ENCODE measurements around the gene RHOB. TPM values are rescaled to one million over a fixed set of nuclear protein-coding genes. Genes with fewer than 3 reads are reported as not detected.

The RHOB gene
- total and polyA plus RNA-seq, 2 experiments from 2014 or later = 146 to 429 TPM

DNA sequence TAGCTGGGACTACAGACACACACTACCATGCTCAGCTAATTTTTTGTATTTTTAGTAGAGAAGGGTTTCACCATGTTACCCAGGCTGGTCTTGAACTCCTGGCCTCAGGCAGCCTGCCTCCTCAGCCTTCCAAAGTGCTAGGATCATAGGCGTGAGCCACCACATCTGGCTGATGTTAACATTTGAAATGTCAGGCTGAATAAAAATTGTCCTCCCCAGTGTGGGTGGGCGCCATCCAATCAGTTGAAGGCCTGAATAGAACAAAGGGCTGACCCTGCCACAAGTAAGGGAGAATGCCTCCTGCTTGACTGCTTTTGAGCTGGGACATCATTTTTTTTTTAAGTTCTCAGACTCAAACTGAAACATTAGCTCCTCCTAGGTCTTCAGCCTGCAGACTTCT lies 21.0 kb upstream of the RHOB start:
- no peaks in the 10 kb centered on the region for H4K20me1 ChIP-seq (ENCODE audit: insufficient read depth, poor library complexity, severe bottlenecking)
- no peak overlapping the region for H3K4me3 ChIP-seq
- H3K36me3 ChIP-seq (replicated peaks; ENCODE audit: insufficient read depth, low read depth) = no peaks in the 10 kb centered on the region
- TF ChIP-seq EZH2phosphoT487 (IDR thresholded peaks at IDR 0.05; ENCODE audit: low read depth, severe bottlenecking, unreplicated experiment) (no peak), EZH2 (IDR thresholded peaks at IDR 0.05; ENCODE audit: borderline replicate concordance) (no peak)
- TF ChIP-seq, protein P1, sequence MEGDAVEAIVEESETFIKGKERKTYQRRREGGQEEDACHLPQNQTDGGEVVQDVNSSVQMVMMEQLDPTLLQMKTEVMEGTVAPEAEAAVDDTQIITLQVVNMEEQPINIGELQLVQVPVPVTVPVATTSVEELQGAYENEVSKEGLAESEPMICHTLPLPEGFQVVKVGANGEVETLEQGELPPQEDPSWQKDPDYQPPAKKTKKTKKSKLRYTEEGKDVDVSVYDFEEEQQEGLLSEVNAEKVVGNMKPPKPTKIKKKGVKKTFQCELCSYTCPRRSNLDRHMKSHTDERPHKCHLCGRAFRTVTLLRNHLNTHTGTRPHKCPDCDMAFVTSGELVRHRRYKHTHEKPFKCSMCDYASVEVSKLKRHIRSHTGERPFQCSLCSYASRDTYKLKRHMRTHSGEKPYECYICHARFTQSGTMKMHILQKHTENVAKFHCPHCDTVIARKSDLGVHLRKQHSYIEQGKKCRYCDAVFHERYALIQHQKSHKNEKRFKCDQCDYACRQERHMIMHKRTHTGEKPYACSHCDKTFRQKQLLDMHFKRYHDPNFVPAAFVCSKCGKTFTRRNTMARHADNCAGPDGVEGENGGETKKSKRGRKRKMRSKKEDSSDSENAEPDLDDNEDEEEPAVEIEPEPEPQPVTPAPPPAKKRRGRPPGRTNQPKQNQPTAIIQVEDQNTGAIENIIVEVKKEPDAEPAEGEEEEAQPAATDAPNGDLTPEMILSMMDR (IDR thresholded peaks at IDR 0.05; ENCODE audit: poor library complexity) = no peak
- 95% methylated on average over 2 of the region's 2 CpGs for WGBS (ENCODE audit: low lambda C conversion rate, missing lambda C conversion rate)
- DNase-seq (ENCODE audit: low spot score) = no peak
- H3K4me1 ChIP-seq (ENCODE audit: insufficient read depth) = no peaks in the 10 kb centered on the region
- no peak overlapping the region for H3K27ac ChIP-seq
- H3K9me3 ChIP-seq (ENCODE audit: low read depth) = no peaks in the 10 kb centered on the region
- no peak overlapping the region for H2AFZ ChIP-seq
- H3K27me3 ChIP-seq = no peaks in the 10 kb centered on the region
- no peaks in the 10 kb centered on the region for H3K79me2 ChIP-seq
- H3K4me2 ChIP-seq = no peak overlapping the region
- no peaks in the 10 kb centered on the region for H3K9me2 ChIP-seq (replicated peaks; ENCODE audit: insufficient read depth)

- H3K4me3 ChIP-seq = no peak overlapping the region
- no peaks in the 10 kb centered on the region for H3K9me3 ChIP-seq (ENCODE audit: low read depth)
- TF ChIP-seq EZH2phosphoT487 (IDR thresholded peaks at IDR 0.05; ENCODE audit: low read depth, severe bottlenecking, unreplicated experiment) (no peak), EZH2 (IDR thresholded peaks at IDR 0.05; ENCODE audit: borderline replicate concordance) (no peak)
- TF ChIP-seq, protein P1 (IDR thresholded peaks at IDR 0.05; ENCODE audit: poor library complexity) = no peak
- H3K4me2 ChIP-seq = no peak overlapping the region
- H4K20me1 ChIP-seq (ENCODE audit: insufficient read depth, poor library complexity, severe bottlenecking) = no peaks in the 10 kb centered on the region
- no peaks in the 10 kb centered on the region for H3K27me3 ChIP-seq
- H2AFZ ChIP-seq = no peak overlapping the region
- no peaks in the 10 kb centered on the region for H3K79me2 ChIP-seq
- no peak for DNase-seq (ENCODE audit: low spot score)
- 85% methylated on average over 10 of the region's 10 CpGs for WGBS (ENCODE audit: low lambda C conversion rate, missing lambda C conversion rate)
- no peaks in the 10 kb centered on the region for H3K36me3 ChIP-seq (replicated peaks; ENCODE audit: insufficient read depth, low read depth)
- H3K4me1 ChIP-seq (ENCODE audit: insufficient read depth) = no peaks in the 10 kb centered on the region
- no peaks in the 10 kb centered on the region for H3K9me2 ChIP-seq (replicated peaks; ENCODE audit: insufficient read depth)
- H3K27ac ChIP-seq = no peak overlapping the region
These were observed 18.8 kb upstream of the RHOB start for GRCh38 chr2:20427931-20428526.

GRCh38 chr2:20428717-20429490 lies 18.0 kb upstream of the RHOB start:
- Histone ChIP-seq H3K4me1 (ENCODE audit: insufficient read depth) (no peaks in the 10 kb centered on the region), H3K27me3 (no peaks in the 10 kb centered on the region), H3K79me2 (no peaks in the 10 kb centered on the region), H4K20me1 (ENCODE audit: insufficient read depth, poor library complexity, severe bottlenecking) (no peaks in the 10 kb centered on the region), H3K9me2 (replicated peaks; ENCODE audit: insufficient read depth) (no peaks in the 10 kb centered on the region), H3K9me3 (ENCODE audit: low read depth) (no peaks in the 10 kb centered on the region), H3K36me3 (replicated peaks; ENCODE audit: insufficient read depth, low read depth) (no peaks in the 10 kb centered on the region), H3K4me3 (no peak overlapping the region), H3K4me2 (no peak overlapping the region), H3K27ac (no peak overlapping the region), H2AFZ (no peak overlapping the region)
- 91% methylated on average over 11 of the region's 11 CpGs for WGBS (ENCODE audit: low lambda C conversion rate, missing lambda C conversion rate)
- TF ChIP-seq EZH2phosphoT487 (IDR thresholded peaks at IDR 0.05; ENCODE audit: low read depth, severe bottlenecking, unreplicated experiment) (no peak), EZH2 (IDR thresholded peaks at IDR 0.05; ENCODE audit: borderline replicate concordance) (no peak)
- TF ChIP-seq, protein P1 (IDR thresholded peaks at IDR 0.05; ENCODE audit: poor library complexity) = no peak
- no peak for DNase-seq (ENCODE audit: low spot score)

Data from hepatocyte (in vitro differentiated cells).